ENCODE results near the gene EXPH5. TPM values are rescaled to one million over a fixed set of nuclear protein-coding genes. Genes with fewer than 3 reads are reported as not detected.

EXPH5 gene
- total and polyA plus RNA-seq, 2 donors (not counting 3 experiments of a cell fraction or from before 2014, with no cell fraction given), result 0.03 to 0.09 TPM

- BruUV-seq (replicated peaks), result no TSS peak
- Histone ChIP-seq H3K4me1 (ENCODE audit: control insufficient read depth, extremely low read depth, insufficient read depth, low read length) (no peaks in the 10 kb centered on the region), H3K4me2 (ENCODE audit: insufficient read depth, low read length) (no peak overlapping the region), H3K36me3 (ENCODE audit: control insufficient read depth in 2 of 2, extremely low read depth in 1 of 2, insufficient read depth in 2 of 2, low read length in 2 of 2) (no peaks in the 10 kb centered on the region), H3K79me2 (ENCODE audit: control insufficient read depth, insufficient read depth, low read length) (no peaks in the 10 kb centered on the region), H3K27ac (ENCODE audit: insufficient read depth, low read depth, low read length) (no peak overlapping the region), H2AFZ (ENCODE audit: low read depth, low read length) (no peak overlapping the region), H3K9ac (replicated peaks; ENCODE audit: extremely low read depth, insufficient read depth, low read length) (no peak overlapping the region), H3K9me3 (replicated peaks; ENCODE audit: control insufficient read depth, insufficient read depth, low read length) (no peaks in the 10 kb centered on the region), H4K20me1 (replicated peaks; ENCODE audit: control insufficient read depth, extremely low read depth, insufficient read depth, low read length) (no peaks in the 10 kb centered on the region), H3K4me3 (replicated peaks in 1 of 3; ENCODE audit: insufficient read depth in 1 of 3, low read depth in 1 of 3, low read length in 3 of 3) (no peak overlapping the region), H3K9me1 (replicated peaks; ENCODE audit: control insufficient read depth, extremely low read depth, insufficient read depth, low read length) (no peaks in the 10 kb centered on the region), H3K27me3 (ENCODE audit: control insufficient read depth in 2 of 2, insufficient read depth in 2 of 2, low read length in 2 of 2) (peaks cover 10 to 52% of the 10 kb centered on the region in 2 experiments)
- intact Hi-C loops (cut with micrococcal nuclease) (no loop called here), dilution Hi-C loops (cut with MboI; ENCODE audit: extremely low pct_ligation_motif_present, low sequenced_read_pairs) (no loop called here)
- FAIRE-seq (no peak), DNase-seq (ENCODE audit: low read depth, low spot score) (no peak)
- POLR2A ChIA-PET, result no interaction called here
- TF ChIP-seq MAX (IDR thresholded peaks at IDR 0.05; ENCODE audit: insufficient read depth, insufficient read length) (no peak), POLR2AphosphoS5 (IDR thresholded peaks at IDR 0.05; ENCODE audit: insufficient read depth, low read depth, low read length) (no peak), FOS (IDR thresholded peaks at IDR 0.05; ENCODE audit: borderline replicate concordance, insufficient read depth, low read length) (no peak), POLR2A (IDR thresholded peaks at IDR 0.05; ENCODE audit: low read depth, low read length) (no peak)
- CTCF ChIA-PET, result interaction anchor here (1.0 kb wide), 1 partner anchor 49 kb away, joined by 4 read pairs; no protein-coding TSS in a partner anchor
These were observed 4.3 kb upstream of the EXPH5 start for GRCh38 chr11:108597736-108598355.

- Histone ChIP-seq H2AFZ (ENCODE audit: low read depth, low read length) (no peak overlapping the region), H3K79me2 (ENCODE audit: control insufficient read depth, insufficient read depth, low read length) (no peaks in the 10 kb centered on the region), H4K20me1 (replicated peaks; ENCODE audit: control insufficient read depth, extremely low read depth, insufficient read depth, low read length) (no peaks in the 10 kb centered on the region), H3K27me3 (ENCODE audit: control insufficient read depth in 2 of 2, insufficient read depth in 2 of 2, low read length in 2 of 2) (peaks cover 20 to 59% of the 10 kb centered on the region in 2 experiments), H3K9ac (replicated peaks; ENCODE audit: extremely low read depth, insufficient read depth, low read length) (no peak overlapping the region), H3K4me3 (replicated peaks in 1 of 3; ENCODE audit: insufficient read depth in 1 of 3, low read depth in 1 of 3, low read length in 3 of 3) (no peak overlapping the region), H3K9me3 (replicated peaks; ENCODE audit: control insufficient read depth, insufficient read depth, low read length) (no peaks in the 10 kb centered on the region), H3K4me1 (ENCODE audit: control insufficient read depth, extremely low read depth, insufficient read depth, low read length) (peaks cover 3% of the 10 kb centered on the region), H3K4me2 (ENCODE audit: insufficient read depth, low read length) (no peak overlapping the region), H3K9me1 (replicated peaks; ENCODE audit: control insufficient read depth, extremely low read depth, insufficient read depth, low read length) (no peaks in the 10 kb centered on the region), H3K36me3 (ENCODE audit: control insufficient read depth in 2 of 2, extremely low read depth in 1 of 2, insufficient read depth in 2 of 2, low read length in 2 of 2) (no peaks in the 10 kb centered on the region), H3K27ac (ENCODE audit: insufficient read depth, low read depth, low read length) (no peak overlapping the region)
- dilution Hi-C loops (cut with MboI; ENCODE audit: extremely low pct_ligation_motif_present, low sequenced_read_pairs) (no loop called here), intact Hi-C loops (cut with micrococcal nuclease) (no loop called here)
- POLR2A ChIA-PET, result no interaction called here
- DNase-seq (ENCODE audit: low read depth, low spot score) (no peak), FAIRE-seq (no peak)
- TF ChIP-seq MYC (IDR thresholded peaks at IDR 0.05; ENCODE audit: low read depth, low read length) (no peak), GATA2 (IDR thresholded peaks at IDR 0.05; ENCODE audit: insufficient read depth, insufficient read length, low read depth, low read length) (no peak), CTCF (IDR thresholded peaks at IDR 0.05; ENCODE audit: extremely low read depth in 1 of 2, insufficient read depth in 1 of 2, low read depth in 1 of 2, low read length in 2 of 2) (no peak), MAX (IDR thresholded peaks at IDR 0.05; ENCODE audit: insufficient read depth, insufficient read length) (no peak), POLR2A (IDR thresholded peaks at IDR 0.05; ENCODE audit: low read depth, low read length) (no peak), JUN (IDR thresholded peaks at IDR 0.05; ENCODE audit: borderline replicate concordance, insufficient read depth, insufficient read length, low read depth) (no peak), FOS (IDR thresholded peaks at IDR 0.05; ENCODE audit: borderline replicate concordance, insufficient read depth, low read length) (no peak), POLR2AphosphoS5 (IDR thresholded peaks at IDR 0.05; ENCODE audit: insufficient read depth, low read depth, low read length) (no peak), EZH2 (IDR thresholded peaks at IDR 0.05; ENCODE audit: borderline replicate concordance, low read depth, low read length, severe bottlenecking) (no peak)
- CTCF ChIA-PET, result no interaction called here
- BruUV-seq (replicated peaks), result no TSS peak
These were observed 3.1 kb upstream of the EXPH5 start for GRCh38 chr11:108596701-108597100.
